NB4 (cell line): ENCODE results near the gene PEPD.

Experiments used
- DNase-seq: peaks from one replicate; pipeline ENCODE4 v3.0.0; 2010; ENCODE audit warnings: low read depth
- H3K4me3 ChIP-seq: one replicate; pipeline ENCODE4 v1.5.1; 2011; ENCODE audit warnings: mild to moderate bottlenecking, low read depth, low read length, moderate library complexity
- CTCF ChIP-seq: IDR thresholded peaks from one replicate; pipeline ENCODE4 v1.5.1; 2012; ENCODE audit warnings: low read depth, low read length
- MAX ChIP-seq: IDR thresholded peaks from 2 replicates; pipeline ENCODE4 v1.6.1; 2011; ENCODE audit warnings: low read depth, low read length
- MYC ChIP-seq: IDR thresholded peaks from 2 replicates; pipeline ENCODE4 v1.6.1; 2011; ENCODE audit warnings: low read depth, low read length
- POLR2A ChIP-seq: IDR thresholded peaks from 2 replicates; pipeline ENCODE4 v1.6.1; 2011; ENCODE audit warnings: mild to moderate bottlenecking; ENCODE audit not compliant: insufficient read length; ENCODE audit errors: extremely low read depth

The PEPD gene

GRCh38 chr19:33477781-33478180 lies 43.8 kb downstream of the PEPD start:
- no peak overlapping the region for H3K4me3 ChIP-seq
- TF ChIP-seq MAX: no peak
- no peak for TF ChIP-seq MYC
- no peak for TF ChIP-seq POLR2A
- TF ChIP-seq CTCF: no peak
- no peak for DNase-seq

- TF ChIP-seq POLR2A: no peak
- H3K4me3 ChIP-seq: no peak overlapping the region
- DNase-seq: no peak
Observed at GRCh38 chr19:33476151-33476707, 45.4 kb downstream of the PEPD start.

GRCh38 chr19:33473653-33474305 lies 47.8 kb downstream of the PEPD start:
- no peak for TF ChIP-seq POLR2A
- no peak for TF ChIP-seq MAX
- no peak for TF ChIP-seq MYC
- TF ChIP-seq CTCF: no peak
- H3K4me3 ChIP-seq: no peak overlapping the region
- DNase-seq: no peak

GRCh38 chr19:33472691-33473652 lies 48.6 kb downstream of the PEPD start:
- H3K4me3 ChIP-seq: no peak overlapping the region
- TF ChIP-seq MYC (no peak), POLR2A (no peak), CTCF (no peak), MAX (no peak)
- no peak for DNase-seq

- DNase-seq: no peak
- H3K4me3 ChIP-seq: no peak overlapping the region
- TF ChIP-seq MYC (no peak), POLR2A (no peak), CTCF (no peak), MAX (no peak)
Observed at GRCh38 chr19:33472226-33472625, 49.4 kb downstream of the PEPD start.
